NCI-H1092 (cell line): ENCODE results near the gene TSHR.
"Not testable (repeated sequence)": the region's sequence is repeated elsewhere in the genome, so short reads cannot be mapped to it uniquely, and the experiment has no call there.

Experiments
- DNase-seq: peaks from one replicate; lab custom pipeline; 2025; lab: John Stamatoyannopoulos, UW

Gene TSHR

DNA sequence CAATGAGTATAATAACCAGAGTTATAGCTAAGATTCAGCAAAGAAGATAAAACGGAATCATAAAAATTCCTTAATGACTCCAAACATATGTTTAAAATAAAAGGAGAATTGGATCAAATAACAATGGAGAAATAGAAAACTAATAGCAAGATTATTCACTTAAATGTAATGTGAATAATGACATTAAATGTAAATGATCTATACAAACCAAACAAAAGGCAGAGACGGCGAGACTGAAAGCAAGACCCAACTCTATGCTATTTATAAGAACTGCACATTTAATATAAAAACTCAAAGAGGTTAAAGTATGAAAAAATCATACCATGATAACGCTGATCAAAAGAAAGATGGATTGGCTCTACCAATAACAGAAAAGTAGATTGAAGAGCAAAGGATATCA is 3.9 kb upstream of the TSHR start:
- no peak for DNase-seq

DNA sequence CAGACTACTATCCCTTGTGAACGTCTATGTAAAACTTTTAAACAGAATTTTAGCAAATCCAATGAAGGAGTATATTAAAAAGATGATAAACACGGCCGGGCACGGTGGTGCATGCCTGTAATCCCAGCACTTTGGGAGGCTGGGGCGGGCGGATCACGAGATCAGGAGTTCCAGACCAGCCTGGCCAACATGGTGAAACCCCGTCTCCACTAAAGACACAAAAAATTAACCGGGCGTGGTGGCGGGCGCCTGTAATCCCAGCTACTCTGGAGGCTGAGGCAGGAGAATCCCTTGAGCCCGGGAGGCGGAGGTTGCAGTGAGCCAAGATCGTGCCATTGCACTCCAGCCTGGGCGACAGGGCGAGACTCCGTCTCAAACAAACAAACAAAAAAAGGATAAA is 2.2 kb upstream of the TSHR start:
- DNase-seq, result not testable (repeated sequence)

DNA sequence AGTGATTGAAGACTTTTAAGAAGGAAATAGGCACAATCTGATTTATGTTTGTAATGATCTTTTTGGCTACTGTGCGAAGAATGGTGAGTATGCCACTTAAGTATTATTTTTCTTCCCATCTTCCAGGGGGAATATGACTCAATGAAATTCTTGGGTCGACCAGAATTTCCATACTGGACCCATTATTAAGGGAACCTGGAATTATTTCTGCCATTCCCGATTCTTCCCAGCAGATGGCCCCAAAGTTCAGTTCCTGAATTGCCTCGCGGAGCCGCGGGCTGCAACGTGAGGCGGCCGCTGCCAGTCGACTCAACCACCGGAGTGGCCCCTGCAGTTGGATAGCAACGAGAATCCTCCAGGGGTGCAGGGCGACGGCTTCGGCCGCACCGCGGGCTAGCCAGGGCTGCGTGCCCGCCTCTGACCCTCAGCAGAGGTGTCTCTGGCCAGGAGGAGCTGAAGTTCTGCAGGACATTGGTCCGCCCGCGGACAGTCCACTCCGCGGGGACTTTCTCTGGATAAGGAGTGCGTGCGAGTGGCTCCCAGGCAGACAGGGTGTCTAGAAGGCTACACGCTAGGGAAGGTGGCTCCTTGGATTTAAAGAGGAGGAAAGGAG is 628 bp upstream of the TSHR start:
- DNase-seq, result peak; percentile 77

DNA sequence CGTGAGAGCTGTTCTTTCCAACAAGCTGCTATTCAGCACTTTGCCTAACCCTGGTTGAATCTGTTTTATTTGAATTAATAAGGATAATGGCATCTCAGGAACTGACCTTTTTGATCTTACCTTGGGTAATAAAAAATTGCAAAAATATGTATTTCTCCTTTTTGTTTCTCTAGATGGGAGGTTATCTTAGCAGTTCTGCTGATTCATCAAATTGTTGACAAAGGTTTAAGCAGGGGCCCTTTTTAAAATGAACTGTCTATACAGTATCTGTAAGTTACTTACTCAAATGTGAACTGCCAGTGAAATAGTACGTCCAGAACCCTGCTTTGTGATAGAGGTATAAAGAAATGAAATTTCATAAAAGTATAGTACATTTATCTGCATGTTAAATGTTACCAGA is 681 bp downstream of the TSHR start:
- no peak for DNase-seq

DNA sequence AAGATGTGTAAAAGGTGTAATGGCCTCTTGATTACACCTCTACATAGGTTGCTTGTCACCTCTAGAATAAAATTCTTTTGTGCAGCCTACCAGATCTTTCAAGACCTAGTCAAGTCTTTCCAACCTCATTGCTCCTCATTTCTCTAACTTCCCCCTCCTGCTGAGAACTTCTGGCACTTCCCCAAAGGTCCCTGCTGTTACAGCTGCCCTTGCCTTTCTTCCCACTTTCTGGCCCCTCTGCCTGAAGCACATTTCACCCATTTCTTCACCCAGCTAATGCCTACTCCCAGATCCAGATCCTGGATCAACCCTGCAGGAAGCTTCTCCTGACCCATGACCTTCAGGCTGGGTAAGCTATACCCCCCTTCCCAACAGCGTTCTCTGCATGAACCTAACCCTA is 1.5 kb downstream of the TSHR start:
- no peak for DNase-seq

DNA sequence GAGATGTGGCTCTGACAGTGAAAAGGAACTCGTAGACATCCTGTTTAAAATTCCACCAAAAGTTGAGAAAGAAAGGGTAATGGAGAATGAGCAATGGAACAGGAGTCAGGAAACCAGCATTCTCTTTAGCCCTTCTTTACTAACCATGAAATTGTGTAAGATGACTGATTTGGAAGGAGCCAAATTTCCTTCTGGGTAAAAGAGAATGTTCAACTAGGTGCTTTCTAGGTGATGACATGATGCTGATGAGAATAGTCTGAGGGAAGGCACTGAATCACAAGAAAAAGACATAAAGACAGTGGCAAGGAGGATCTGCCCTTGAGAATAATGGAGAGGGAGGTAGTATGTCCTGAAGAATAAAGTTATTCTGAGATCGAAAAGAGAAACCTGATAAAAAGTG is 2.2 kb downstream of the TSHR start:
- no peak for DNase-seq

DNA sequence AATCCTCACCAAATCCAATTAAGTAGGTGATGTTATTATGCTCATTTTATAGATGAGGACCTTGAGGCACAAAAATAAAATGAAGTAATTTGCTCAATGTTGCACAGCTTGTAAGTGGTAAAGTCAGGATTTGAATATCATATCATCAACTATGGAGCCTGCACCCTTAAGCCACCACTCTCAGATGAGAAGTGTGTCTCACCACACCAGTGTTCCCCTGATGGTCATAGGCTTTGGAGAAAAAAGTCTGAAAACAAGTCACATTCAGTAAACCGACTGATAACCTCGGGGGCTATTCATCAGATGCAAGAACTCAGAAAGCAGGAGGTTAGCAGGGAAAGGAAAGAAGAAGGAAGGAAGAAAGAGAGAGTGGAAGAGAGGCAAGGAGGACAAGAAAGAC is 2.8 kb downstream of the TSHR start:
- no peak for DNase-seq

DNA sequence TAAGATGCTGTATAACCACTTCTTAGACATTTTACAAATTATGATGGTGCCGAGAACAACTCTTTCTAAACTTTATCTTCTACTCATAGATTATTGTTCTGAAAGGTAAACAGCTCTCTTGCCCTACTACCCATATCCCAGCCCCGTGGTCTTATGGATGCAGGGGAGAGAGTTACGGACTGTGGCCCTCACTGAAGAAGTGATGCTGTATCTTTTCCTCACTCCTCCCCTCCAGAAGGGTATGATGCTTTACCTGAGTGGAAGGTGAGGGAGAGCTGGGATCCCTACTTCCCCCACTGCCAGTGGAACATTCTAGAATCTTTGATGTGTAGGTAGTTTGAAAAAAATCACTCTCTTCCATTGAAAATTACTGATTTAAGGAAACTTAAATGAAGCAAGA is 3.5 kb downstream of the TSHR start:
- no peak for DNase-seq

DNA sequence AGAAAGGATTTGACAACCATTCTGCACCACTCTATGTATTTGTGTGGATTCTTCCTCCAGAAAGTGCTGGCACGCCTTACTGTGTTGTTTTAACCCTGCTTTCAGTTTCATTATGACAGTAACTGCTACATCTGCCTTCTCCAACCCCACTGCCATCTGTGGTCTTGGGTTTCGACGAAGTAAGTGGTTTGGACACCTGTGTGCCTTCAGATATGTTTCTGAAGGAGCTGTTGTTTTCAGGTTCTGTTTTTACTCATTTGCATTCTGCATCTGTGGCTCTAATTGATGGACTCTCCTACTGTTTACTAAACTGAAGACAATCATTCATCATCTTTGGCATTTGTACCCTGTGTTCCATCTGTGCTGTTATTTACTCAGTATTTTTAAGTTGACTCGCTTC is 4.1 kb downstream of the TSHR start:
- DNase-seq, result peak; percentile 22

DNA sequence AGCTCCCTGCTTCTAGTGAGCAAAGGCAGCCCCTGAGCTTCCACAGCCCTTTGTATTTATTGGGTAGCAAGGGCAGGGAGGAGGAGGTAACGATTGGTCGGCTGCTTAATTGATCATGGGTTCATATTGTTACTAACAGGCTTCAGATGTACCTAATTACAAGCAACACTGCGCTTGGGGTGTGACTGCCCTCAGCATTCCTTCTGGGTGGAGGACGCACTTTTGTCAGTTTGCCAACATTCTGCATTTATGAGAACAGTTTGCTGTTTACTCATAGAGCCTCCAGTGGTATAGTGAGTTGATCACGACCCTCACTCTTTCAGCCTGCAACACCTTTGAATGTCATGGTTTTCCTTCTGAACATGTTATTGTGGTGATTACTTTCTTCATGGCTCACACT is 9.6 kb downstream of the TSHR start:
- DNase-seq, result no peak

DNA sequence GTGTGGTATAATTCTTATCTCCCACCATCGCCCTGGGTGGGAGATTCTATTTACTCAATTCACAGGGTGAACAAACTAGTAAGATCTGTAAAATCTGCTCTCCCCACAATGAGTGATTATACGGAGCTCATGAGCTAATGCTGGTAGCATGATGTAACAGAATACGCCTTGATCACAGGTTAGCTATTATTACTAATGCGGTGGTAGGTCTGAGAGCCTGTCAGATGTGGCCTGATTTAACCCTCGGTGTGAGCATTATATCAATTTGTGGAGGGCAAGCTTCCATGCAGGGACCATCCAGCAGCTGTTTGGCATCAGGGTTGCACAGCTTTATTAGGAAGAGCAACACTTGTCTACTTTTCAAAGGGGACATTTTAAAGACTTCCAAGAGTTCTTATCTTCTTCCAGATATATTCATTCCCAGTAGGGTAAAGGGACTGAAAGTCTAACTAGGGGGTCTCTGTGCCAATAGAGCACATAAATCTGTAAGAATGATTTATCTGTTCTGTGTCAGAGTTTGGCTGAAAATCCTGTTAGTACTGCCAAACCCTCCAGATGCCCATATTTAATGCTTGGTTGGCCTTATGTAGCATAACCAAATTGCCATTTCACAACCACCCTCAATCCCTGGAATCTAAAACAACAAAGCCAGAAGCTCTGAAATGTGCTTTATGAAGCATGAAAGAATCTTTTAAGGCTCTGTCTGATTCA is 18.7 kb downstream of the TSHR start:
- DNase-seq, result peak; percentile 48

DNA sequence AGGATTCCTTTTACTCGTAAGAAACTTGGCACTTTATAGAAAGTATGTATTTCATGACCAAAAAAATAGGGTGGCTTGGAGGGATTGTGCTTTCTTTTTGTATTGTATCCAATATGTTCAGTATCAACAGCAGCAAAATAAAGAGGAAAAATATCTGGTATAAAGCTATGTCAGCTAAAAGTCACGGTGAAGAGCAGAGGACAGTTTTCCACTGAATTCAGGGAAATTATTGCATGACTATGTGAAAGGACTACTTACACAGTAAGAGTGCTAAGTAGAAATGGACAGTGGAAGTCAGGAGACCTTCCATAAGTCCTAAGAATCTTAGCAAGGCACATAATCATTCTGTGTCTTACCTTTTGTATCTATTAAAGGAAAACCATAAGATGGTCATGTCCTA is 19.3 kb downstream of the TSHR start:
- no peak for DNase-seq

DNA sequence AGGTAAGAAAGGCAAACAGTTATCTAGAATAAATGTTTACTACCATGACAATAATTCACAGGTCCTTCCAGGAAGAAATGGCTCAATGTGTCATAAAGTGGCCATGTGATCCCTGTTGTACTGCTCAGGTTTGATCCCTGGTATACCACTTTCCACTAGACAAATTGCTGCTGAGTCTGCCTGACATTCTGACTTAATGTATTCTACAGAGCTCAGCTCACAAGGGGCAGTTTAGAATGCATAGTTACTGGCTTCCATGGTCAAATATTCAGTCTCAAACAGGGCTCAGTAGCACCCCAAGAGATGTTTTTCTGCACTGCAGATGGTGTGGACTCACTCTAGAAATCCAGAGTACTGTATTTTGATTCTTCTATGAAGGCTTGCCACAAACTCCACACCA is 21.8 kb downstream of the TSHR start:
- DNase-seq, result no peak

DNA sequence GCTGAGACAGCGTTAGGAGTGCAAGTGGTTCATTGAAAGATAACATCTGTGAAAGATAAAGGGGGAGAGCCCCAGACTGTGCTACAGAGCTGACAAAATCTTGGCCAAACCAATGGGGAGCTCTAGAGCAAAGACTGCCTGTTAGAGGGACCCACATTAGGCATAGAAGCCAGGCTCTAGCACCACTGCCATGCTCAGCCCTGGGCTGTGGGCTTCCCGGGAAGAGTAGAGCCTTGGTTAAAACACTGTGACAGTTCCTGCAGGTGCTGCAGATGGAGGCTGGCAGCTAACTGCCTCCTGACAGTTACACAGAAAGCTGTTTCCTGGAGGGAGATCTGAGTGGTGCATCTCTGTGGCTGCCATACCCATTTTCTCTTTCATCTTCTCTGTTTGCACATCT is 23.0 kb downstream of the TSHR start:
- no peak for DNase-seq

DNA sequence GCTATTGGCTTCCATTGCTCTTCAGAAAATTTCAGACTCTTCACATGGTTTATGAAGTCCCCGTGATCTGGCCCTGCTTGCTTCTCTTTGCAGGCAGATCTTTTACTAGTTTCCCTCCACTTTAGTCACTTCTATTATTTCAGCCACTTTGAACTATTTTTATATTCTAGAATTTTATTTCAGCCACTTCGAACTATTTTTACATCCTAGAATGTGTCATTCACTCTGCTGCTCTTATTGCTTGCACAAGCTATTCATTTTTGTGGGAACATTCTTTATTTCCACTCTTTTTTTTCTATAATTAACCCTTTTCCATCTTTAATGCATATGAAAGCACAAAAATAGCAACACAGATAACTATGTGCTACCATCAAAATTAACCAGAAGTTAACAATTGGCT is 24.5 kb downstream of the TSHR start:
- no peak for DNase-seq

DNA sequence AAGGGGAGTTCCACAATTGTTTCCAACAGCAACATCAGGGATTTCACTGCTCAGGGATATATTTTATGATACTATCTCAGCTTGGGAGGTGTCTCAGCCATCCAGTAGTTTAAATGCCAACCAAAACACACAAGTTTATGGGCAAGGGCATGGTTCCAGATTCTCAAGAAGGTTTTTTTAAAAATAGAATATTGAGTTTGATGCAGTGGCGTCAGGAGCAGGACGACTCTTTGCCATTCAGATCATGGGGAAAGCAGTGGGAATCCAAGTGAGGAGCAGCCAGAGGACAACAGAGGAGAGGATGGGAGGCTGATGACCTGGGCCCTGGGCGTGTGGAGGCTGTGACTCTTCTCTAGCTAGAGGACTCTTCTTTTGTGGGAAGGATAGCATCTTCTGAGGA is 25.7 kb downstream of the TSHR start:
- DNase-seq, result no peak

DNA sequence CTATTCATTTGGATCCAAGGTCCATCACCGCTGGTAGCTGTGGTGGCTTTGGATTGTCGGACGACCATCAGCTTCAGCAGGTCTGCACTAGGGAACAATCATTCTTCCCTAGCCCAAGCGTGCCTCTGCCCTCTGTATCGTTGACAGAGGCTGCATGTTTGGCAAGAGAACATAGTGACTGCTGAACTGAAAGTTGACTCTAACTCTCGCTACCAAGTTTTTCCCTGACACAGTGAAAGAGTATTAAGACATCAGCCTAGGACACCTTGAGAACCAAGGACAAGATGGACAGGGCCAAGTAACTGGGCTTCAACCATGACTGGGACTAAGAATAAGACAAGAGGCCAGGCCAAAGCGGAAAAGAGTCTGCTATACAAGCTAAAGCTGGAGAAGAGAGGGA is 26.3 kb downstream of the TSHR start:
- DNase-seq, result no peak

DNA sequence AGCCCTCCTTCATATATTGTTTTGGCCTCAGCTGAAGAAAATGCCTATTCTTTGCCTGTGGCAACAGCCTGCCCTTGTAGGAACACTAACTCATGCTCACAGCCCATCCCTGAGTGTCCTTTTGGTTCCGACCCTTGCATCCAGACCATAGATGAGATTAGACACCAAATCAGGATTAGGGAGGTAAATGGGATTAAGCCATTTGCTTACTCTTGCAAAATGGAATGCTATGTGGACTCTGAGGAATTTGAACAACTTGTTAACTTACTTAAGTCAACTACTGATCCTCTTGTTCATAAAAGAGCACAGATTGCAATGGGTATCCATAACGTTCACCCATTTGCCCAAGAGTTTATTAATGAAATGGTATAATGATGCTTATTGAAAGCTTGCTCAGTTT is 27.3 kb downstream of the TSHR start:
- no peak for DNase-seq

DNA sequence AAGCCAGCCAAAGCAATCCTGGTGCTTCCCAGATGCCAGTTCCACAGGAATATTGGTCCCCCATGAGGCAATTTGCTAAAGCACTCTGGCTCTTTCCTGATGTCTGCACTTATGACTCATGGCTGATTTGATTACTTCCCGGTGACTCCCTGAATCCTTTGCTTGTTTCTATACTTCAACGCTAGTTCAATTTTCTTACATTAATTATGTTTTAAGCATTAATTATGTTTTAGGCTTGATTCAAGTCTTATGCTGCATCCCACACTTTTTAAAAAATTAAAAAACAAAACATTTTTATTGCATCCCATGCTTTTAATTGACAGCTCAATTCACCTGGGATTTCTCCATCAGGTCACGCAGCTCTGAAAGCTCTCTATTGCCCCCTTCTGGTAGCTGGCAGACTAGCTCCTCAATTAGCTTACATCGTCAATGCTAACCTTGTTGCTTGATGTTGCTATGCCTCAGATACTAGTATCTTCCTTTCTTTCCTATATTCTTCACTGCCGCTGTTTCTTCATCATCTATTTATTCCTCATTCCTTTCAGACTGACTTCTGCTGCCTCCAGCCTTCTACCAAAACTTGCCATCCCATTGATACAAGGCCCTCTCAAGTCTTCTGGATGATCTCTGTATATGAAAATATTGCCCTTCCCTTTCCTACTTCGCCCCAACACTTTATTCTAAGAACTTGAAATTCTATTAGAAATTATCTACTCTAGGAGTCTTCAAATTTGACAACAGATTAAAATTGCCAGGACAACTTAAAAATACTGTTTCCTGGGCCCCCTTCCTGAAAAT is 32.0 kb downstream of the TSHR start:
- DNase-seq, result peak; percentile 56

DNA sequence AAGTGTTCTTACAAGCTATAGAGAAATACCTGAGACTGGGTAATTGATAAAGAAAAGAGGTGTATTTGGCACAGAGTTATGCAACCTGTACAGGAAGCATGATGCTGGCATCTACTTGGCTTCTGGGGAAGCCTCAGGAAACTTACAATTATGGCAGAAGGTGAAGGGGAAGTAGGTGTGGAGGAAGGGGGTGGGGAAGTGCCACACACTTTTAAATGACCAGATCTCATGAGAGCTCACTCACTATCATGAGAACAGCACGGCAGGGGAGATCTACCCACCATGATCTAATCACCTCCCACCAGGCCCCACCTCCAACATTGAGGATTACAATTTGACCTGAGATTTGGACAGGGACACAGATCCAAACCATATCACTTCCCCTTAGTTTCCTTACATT is 32.8 kb downstream of the TSHR start:
- DNase-seq, result no peak

DNA sequence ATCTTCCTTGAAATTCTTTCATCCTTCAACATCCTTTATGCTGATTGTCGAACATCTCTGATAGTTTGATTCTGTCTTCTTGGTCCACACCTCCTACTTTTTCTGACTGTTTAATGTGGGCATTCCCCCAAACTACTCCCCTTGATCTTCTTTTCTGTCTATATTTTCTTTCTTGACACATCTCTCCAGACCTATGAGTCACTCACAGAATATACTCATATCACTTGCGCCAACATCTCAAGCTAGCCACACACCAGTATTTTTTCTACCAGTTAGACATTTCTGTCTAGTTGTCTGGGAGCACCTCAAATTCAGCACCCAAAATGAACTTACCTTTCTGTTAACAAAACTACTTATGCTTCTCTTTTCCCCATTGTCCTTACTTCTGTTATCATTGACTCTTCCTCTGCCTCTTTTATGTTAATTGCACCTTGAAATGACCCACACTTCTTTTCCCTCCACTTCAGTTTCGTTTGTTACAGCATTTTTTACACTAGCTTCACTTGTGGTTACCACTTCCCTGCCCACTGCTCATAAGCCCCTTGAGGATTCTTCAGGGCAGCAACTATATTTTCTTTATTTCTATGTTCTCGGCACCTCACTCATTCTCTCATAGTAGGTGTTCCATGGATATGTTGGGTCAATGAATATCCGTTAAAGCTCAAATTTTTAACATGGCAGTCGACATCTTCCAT is 33.5 kb downstream of the TSHR start:
- DNase-seq, result no peak

DNA sequence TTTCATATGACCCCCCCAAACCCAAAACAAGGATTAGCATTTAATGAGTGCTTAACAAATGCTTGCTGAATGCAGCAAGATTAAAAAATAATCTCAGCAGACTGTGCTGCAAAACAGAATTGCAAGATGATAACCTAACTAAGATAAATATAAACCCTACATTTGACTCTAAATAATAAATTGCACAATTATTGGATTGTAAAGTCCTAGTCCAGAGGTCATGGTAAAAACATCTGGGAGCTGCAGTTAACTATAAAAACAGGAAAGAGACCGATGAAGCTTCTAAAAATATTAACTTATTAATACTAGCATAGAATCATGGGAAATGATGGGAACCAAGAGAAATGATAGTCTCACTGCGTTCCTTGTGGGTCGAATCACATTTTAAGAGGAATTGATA is 37.2 kb downstream of the TSHR start:
- DNase-seq, result no peak
